Activated B cell treated with CpG ODN at 0.5 μM for 24 hours (primary cell): ENCODE results near the gene DCC. TPM values are rescaled to one million over a fixed set of nuclear protein-coding genes. Genes with fewer than 3 reads are reported as not detected.

Experiments used
- ATAC-seq: fragments of 200-7000 bp; cut with Tn5 transposase; one replicate; pipeline ENCODE4 v1.10.0; 2021; ENCODE audit warnings: low read depth, mild to moderate bottlenecking, moderate library complexity
- CTCF ChIA-PET: fragments of 350-600 bp; sonication (Branson Sonifier 250); formaldehyde crosslinking; loops from one replicate; lab custom pipeline; 2021; ENCODE audit warnings: antibody characterized with exemption; lab: Charles Lee
- POLR2A ChIA-PET: fragments of 350-600 bp; sonication (Branson Sonifier 250); formaldehyde crosslinking; loops from one replicate; lab custom pipeline; 2021; ENCODE audit warnings: antibody characterized with exemption; lab: Charles Lee
- DNase-seq: peaks from one replicate; pipeline ENCODE4 v3.0.0; 2022
- H3K27ac Mint-ChIP-seq: one replicate; pipeline ENCODE4 v1.8.0; 2020; ENCODE audit warnings: mixed read lengths
- H3K27me3 Mint-ChIP-seq: one replicate; pipeline ENCODE4 v1.8.0; 2021; ENCODE audit warnings: mixed read lengths
- H3K36me3 Mint-ChIP-seq: one replicate; pipeline ENCODE4 v1.8.0; 2021; ENCODE audit warnings: low read depth, mixed read lengths
- H3K4me1 Mint-ChIP-seq: one replicate; pipeline ENCODE4 v1.8.0; 2021; ENCODE audit warnings: mixed read lengths
- H3K4me3 Mint-ChIP-seq: one replicate; pipeline ENCODE4 v1.8.0; 2020; ENCODE audit warnings: mild to moderate bottlenecking, mixed read lengths
- H3K9me3 Mint-ChIP-seq: one replicate; pipeline ENCODE4 v1.8.0; 2020; ENCODE audit warnings: mixed read lengths
- CTCF ChIP-seq: fragments of 200-600 bp; IDR thresholded peaks from one replicate; pipeline ENCODE4 v1.8.0; 2022; ENCODE audit warnings: antibody characterized with exemption, mild to moderate bottlenecking
- intact Hi-C: fragments of 100-400 bp; cut with micrococcal nuclease; formaldehyde crosslinking; loops from one replicate; pipeline ENCODE4 v1.15.1; 2024
- total RNA-seq: library from RNA; stranded (reverse); gene quantifications from 2 replicates; pipeline ENCODE4 v1.2.3, GENCODE V29; 2022

DCC gene
- total RNA-seq, 1 donor from 2014 or later: not detected

- ChIA-PET POLR2A (no interaction called here), CTCF (no interaction called here)
- peaks cover 6% of the 10 kb centered on the region for H3K9me3 Mint-ChIP-seq
- H3K4me1 Mint-ChIP-seq: no peaks in the 10 kb centered on the region
- no peak overlapping the region for H3K27ac Mint-ChIP-seq
- intact Hi-C loops: no loop called here
- no peak for TF ChIP-seq CTCF
- no peaks in the 10 kb centered on the region for H3K27me3 Mint-ChIP-seq
- DNase-seq (no peak), ATAC-seq (no peak)
- no peak overlapping the region for H3K4me3 Mint-ChIP-seq
- H3K36me3 Mint-ChIP-seq: no peaks in the 10 kb centered on the region
Observed at GRCh38 chr18:53266850-53267249, 926.9 kb downstream of the DCC start.

GRCh38 chr18:53268455-53268854 lies 928.5 kb downstream of the DCC start:
- Mint-ChIP-seq H3K27ac (no peak overlapping the region), H3K27me3 (no peaks in the 10 kb centered on the region), H3K9me3 (peaks cover 6% of the 10 kb centered on the region), H3K4me1 (no peaks in the 10 kb centered on the region), H3K36me3 (no peaks in the 10 kb centered on the region), H3K4me3 (no peak overlapping the region)
- ChIA-PET POLR2A (no interaction called here), CTCF (no interaction called here)
- ATAC-seq (no peak), DNase-seq (no peak)
- intact Hi-C loops: no loop called here
- TF ChIP-seq CTCF: no peak

- Mint-ChIP-seq H3K27ac (no peak overlapping the region), H3K4me3 (no peak overlapping the region), H3K9me3 (peaks cover 8% of the 10 kb centered on the region), H3K4me1 (no peaks in the 10 kb centered on the region), H3K36me3 (no peaks in the 10 kb centered on the region), H3K27me3 (no peaks in the 10 kb centered on the region)
- TF ChIP-seq CTCF: no peak
- ChIA-PET POLR2A (no interaction called here), CTCF (no interaction called here)
- no peak for DNase-seq
- no peak for ATAC-seq
- intact Hi-C loops: no loop called here
Observed at GRCh38 chr18:53281406-53281805, 941.4 kb downstream of the DCC start.

GRCh38 chr18:53283708-53284107 lies 943.7 kb downstream of the DCC start:
- ATAC-seq (no peak), DNase-seq (no peak)
- no peaks in the 10 kb centered on the region for H3K27me3 Mint-ChIP-seq
- ChIA-PET POLR2A (no interaction called here), CTCF (no interaction called here)
- no peak overlapping the region for H3K27ac Mint-ChIP-seq
- no peak for TF ChIP-seq CTCF
- no peak overlapping the region for H3K4me3 Mint-ChIP-seq
- H3K9me3 Mint-ChIP-seq: peaks cover 8% of the 10 kb centered on the region
- no peaks in the 10 kb centered on the region for H3K4me1 Mint-ChIP-seq
- no peaks in the 10 kb centered on the region for H3K36me3 Mint-ChIP-seq
- intact Hi-C loops: no loop called here

GRCh38 chr18:53305461-53305860 lies 965.5 kb downstream of the DCC start:
- no peaks in the 10 kb centered on the region for H3K36me3 Mint-ChIP-seq
- ChIA-PET POLR2A (no interaction called here), CTCF (no interaction called here)
- DNase-seq: no peak
- TF ChIP-seq CTCF: no peak
- ATAC-seq: no peak
- peaks cover 5% of the 10 kb centered on the region for H3K9me3 Mint-ChIP-seq
- intact Hi-C loops: no loop called here
- no peaks in the 10 kb centered on the region for H3K27me3 Mint-ChIP-seq
- H3K27ac Mint-ChIP-seq: no peak overlapping the region
- H3K4me1 Mint-ChIP-seq: no peaks in the 10 kb centered on the region
- H3K4me3 Mint-ChIP-seq: no peak overlapping the region
